Activated CD8-positive, alpha-beta memory T cell treated with anti-CD3 and anti-CD28 coated beads, Interleukin-2, amount 50 U/mL, for 4 hours (primary cell): ENCODE measurements around the gene CELA2B.
"Not testable (repeated sequence)": the region's sequence is repeated elsewhere in the genome, so short reads cannot be mapped to it uniquely, and the experiment has no call there.

Experiments used
- DNase-seq: peaks from one replicate; pipeline ENCODE4 v3.0.0-alpha.2; 2020

CELA2B gene

GRCh38 chr1:15469821-15470448, 6.0 kb upstream of the CELA2B start:
- DNase-seq = not testable (repeated sequence)

- DNase-seq = not testable (repeated sequence)
Measured at GRCh38 chr1:15471067-15471466, 4.8 kb upstream of the CELA2B start.

DNA sequence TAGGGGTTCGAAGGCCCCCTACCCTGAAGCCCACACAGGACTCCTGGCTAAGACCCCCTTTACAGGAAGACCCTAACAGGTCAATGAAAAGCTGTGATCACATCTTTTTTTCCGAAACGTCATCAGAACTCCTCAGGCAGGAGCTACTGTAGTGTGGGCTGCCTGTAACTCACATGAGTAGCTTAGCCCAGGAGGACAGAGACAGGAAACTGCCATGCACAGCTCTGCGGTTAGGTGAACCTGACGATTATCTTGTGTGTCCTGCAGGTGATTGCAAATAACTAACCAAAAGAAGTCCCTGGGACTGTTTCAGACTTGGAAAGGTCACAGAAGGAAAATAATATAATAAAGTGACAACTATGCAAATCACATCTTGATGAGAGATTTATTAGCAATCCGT, 4.2 kb upstream of the CELA2B start:
- DNase-seq = not testable (repeated sequence)

DNA sequence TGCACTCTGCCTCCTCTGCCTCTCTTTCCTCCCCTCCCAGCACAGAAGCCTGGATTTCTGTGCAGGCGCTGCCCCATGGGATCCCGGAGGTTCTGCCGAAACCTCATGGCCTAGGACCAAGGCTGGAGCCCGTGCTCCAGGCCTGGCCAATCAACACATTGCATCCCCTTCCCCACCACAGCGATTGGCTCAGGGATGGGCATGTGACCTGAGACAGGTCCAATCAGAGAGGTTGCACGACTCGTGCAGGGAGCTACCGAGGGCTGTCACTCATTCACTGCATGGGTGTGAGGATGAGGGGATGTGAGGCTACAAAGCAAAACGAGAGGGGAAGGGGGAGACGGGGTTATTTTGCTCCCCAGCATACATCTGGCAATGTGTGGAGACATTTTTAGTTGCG, 3.3 kb upstream of the CELA2B start:
- DNase-seq = no peak

- no peak for DNase-seq
Measured at GRCh38 chr1:15476927-15477326, 1.0 kb downstream of the CELA2B start.

GRCh38 chr1:15477646-15478212, 1.8 kb downstream of the CELA2B start:
- no peak for DNase-seq

DNA sequence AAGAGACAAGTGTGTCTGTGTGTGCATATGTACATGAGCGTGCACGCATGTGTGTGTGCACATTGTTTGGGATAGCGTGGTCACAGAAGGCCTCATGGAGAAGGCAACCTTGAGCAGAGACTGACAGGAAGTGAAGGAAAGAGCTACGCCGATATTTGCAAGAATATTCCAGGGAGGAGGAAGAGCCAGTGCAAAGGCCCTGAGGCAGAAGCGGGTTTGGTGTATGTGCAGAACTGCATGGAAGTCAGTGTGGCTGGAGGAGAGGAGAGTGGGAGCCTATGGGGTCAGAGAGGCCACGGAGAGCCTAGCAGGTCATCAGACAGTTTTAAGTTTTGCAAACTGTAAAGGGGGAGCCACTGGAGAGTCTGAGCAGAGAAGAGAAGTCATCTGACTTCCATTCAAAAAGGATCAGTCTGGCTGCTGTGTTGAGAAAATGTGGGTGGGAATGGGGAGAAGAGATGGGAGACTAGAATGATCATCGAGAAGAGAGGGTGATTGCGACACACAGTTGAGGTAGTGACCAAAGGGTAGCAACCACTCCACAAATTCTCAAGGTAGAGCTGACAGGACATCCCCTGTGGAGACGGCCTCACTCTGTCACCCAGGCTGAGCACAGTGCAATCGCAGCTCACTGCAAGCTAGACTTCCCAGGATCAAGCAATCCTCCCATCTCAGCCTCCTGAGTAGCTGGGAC, 3.9 kb downstream of the CELA2B start:
- no peak for DNase-seq

DNA sequence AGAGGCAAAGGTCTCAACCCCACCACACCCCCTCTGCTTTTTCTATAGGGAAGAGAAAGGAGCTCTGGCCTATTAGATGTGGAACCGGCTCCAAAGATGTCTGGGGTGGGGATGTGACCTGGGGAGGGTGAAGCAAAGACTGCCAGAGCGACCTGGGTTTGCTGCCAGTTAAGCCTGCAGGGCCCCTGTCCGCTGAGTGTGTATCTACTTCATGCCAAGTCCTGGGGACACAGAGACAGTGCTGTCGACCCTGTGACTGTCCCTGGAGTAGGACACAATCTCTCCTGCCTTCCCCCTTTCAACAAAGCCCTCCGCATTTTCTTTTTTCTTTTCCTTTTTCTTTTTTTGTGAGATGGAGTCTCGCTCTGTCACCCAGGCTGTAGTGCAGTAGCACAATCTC, 6.6 kb downstream of the CELA2B start:
- DNase-seq = not testable (repeated sequence)

- DNase-seq = not testable (repeated sequence)
Measured at GRCh38 chr1:15482983-15483543, 7.2 kb downstream of the CELA2B start.

DNA sequence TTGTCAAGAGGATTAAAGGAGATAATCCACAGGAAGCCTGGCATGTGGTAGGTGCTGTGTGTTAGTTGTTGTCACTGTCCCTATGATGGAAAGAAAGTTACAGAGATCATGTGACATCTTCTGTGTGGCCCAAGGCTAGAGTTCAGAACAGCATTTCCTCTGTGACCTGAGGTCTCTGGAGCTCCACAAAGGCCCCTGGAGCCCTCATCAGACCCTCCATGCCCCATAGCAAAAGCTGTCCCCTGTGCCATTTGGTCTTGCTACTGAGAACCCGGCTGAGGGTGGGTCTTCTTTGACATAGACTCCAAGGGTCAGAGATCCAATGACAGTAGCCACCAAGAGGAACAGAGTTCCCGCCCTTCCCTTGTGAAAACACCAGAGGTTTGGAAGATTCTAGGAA, 8.1 kb downstream of the CELA2B start:
- DNase-seq = no peak

DNA sequence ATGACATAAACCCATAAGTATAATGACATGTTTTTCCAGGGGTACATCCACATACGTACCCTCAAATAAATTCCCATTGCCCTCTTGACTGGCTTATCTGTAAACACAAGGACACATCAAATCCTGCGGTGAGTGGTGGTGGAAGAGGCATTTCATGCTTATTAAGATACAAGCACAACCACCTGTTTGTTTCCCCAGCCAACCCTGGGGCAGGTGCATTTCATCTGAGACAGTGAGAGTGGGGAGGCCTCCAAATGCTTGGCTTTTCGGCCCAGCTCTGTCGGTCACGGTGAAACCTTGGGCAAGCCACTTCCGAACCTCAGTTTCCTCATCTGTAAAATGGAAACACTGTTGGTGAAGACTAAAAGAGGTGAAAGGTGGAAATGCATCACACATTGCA, 8.5 kb downstream of the CELA2B start:
- not testable (repeated sequence) for DNase-seq

DNA sequence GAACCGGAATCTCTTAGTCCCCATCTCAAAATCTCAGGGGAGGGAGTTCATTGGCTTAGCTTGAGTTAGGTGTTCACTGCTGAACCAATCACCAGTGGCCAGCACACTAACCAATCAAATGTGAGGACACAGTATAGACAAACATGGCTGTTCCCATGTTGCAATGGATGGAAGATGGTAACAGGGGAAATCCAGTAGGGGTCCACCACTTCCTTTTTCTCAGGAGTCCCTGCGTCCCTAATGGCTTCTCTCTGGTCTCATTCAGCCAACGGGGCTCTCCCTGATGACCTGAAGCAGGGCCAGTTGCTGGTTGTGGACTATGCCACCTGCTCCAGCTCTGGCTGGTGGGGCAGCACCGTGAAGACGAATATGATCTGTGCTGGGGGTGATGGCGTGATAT, 9.7 kb downstream of the CELA2B start:
- no peak for DNase-seq

GRCh38 chr1:15486844-15487610, 11.1 kb downstream of the CELA2B start:
- not testable (repeated sequence) for DNase-seq

GRCh38 chr1:15488371-15488770, 12.5 kb downstream of the CELA2B start:
- no peak for DNase-seq

- no peak for DNase-seq
Measured at GRCh38 chr1:15489052-15489736, 13.3 kb downstream of the CELA2B start.

DNA sequence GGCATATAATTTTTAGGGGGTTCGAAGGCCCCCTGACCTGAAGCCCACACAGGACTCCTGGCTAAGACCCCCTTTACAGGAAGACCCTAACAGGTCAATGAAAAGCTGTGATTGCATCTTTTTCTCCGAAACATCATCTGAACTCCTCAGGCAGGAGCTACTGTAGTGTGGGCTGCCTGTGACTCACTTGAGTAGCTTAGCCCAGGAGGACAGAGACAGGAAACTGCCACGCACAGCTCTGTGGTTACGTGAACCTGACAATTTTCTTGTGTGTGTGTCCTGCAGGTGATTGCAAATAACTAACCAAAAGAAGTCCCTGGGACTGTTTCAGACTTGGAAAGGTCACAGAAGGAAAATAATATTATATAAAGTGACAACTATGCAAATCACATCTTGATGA, 15.1 kb downstream of the CELA2B start:
- DNase-seq = not testable (repeated sequence)

- DNase-seq = no peak
Measured at GRCh38 chr1:15492596-15492995, 16.7 kb downstream of the CELA2B start.

DNA sequence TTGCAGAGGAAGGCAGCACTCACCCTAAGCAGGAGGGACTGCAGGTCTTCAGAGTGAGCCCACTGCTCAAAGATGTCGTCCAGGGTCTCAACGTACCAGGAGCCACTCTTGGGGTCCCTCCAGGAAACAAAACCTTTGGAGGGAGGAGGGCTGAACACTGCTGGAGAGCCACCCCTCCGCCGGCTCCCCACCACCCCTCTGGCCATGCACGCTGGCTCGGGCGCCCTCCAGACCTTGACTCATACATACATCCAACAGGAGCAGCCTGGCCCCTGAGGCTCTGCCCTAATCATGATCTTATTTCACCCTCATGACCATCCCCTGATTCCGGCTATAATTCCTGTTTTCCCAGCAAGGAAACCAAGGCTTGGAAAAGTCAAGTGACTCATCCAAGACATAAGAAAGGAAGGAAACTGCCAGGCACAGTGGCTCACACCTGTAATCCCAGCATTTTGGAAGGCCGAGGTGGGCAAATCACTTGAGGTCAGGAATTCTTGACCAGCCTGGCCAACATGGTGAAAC, 18.0 kb downstream of the CELA2B start:
- DNase-seq = no peak

GRCh38 chr1:15500184-15501178, 24.6 kb downstream of the CELA2B start:
- DNase-seq = no peak

DNA sequence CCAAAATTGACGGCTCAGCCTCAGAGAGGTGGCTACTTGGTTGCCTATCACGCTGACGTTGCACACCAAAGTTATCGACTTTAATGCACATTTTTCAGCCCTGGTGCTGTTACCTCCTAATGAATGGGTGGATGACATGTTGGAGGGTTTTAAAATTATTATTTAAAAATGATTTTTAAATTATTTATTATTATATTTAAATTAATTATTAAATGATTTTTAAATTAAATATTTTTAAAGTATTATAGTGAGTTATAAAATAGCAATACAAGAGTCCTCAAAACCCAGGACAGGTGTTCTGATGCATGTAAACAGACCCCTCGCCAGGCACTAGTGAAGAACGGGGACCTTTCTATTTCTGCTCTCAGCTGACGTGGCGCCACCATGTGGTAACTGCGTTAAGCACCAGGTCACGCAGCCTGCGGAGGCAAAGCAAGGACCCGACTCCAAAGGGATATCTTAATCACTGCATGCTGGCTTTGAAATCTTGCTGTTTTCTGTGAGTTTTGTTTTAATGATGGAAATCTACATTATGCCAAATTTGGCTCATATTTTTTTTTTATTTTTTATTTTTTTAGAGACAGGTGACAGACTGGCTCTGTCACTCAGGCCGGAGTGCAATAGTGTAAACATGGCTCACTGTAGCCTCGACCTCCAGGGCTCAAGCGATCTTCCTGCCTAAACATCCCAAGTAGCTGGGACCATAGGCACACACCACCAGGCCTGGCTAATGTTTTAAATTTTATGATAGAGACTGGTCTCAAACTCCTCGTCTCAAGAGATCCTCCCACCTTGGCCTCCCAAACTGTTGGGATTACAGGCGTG, 25.5 kb downstream of the CELA2B start:
- DNase-seq = peak; percentile 45
